ENCODE results near the gene GLI1.
A peak's percentile ranks its signal among the peaks of the same experiment; 100 is the strongest.

Gene GLI1

DNA sequence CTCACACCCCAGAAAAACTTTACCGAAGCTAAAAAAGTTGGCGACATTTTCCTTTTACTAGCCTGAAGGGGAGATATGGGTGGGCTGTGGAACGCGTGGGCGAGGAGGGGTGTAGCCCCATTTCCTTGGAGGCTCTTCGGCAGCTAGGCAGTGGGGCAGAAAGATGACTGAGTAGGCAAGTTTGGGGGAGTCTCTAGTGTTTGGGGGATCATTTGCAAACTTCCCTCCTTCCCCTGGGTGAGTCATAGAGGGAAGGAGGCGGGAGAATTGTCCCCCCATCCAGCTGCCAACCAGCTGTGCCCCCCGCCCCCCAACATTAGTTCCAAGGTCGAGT is 2.3 kb downstream of the GLI1 start:
- no peak for DNase-seq

- DNase-seq: peak; percentile 92
Measured at GRCh38 chr12:57462251-57462911, 2.8 kb downstream of the GLI1 start.

DNA sequence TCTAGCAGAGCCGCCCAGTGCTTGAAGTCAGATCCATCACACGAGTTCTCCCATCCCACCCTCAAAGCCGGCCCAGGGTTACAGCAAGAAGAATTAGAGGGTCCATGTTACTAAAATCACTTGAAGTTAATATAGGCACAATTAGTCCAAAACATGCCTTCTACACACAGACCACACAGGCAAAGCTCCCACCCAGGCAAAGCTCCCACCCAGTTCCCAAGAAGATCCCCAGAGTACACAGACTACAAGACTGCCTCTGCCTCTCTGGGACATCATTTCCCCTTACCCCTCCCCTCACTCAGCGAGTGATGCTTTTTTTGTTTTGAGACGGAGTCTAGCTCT is 3.3 kb downstream of the GLI1 start:
- no peak for DNase-seq

DNA sequence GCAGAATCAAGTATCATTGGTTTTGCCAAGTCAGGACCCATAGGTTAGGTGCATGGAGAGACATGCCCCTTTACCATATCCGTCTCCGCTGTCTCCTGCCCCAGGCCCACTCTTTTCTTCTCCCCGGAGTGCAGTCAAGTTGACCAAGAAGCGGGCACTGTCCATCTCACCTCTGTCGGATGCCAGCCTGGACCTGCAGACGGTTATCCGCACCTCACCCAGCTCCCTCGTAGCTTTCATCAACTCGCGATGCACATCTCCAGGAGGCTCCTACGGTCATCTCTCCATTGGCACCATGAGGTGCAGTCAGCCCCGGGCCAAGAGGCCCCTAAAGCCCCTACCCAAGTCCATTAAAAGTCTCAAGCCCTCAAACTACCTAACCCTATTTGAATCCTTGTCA is 5.0 kb downstream of the GLI1 start:
- DNase-seq: no peak

DNA sequence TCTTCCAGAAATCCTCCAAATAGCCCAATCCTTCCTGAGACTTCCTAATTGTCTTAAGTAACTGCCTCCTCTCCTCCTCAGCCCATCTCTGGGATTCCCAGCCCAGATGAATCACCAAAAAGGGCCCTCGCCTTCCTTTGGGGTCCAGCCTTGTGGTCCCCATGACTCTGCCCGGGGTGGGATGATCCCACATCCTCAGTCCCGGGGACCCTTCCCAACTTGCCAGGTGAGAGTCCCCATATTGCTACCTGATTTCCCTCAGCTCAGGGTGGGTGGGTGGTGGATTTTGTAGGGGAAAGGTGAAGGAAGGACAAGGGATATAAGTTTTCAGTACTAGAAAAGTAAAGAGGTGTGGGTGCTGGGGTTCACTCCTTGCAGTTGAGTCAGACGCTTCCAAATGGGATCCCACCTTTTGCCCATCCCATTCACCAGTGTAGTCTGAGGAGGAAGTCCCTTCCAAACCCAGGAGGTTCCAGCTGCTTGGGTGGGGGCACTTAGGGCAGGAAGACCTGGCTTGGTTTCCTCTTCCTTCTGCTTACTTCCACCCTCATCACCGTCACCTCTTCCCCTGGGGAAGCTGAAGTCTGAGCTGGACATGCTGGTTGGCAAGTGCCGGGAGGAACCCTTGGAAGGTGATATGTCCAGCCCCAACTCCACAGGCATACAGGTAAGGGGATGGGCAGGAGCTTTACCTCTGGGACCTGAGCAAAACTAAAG is 5.6 kb downstream of the GLI1 start:
- DNase-seq: no peak

- no peak for DNase-seq
Measured at GRCh38 chr12:57465747-57466505, 6.3 kb downstream of the GLI1 start.

DNA sequence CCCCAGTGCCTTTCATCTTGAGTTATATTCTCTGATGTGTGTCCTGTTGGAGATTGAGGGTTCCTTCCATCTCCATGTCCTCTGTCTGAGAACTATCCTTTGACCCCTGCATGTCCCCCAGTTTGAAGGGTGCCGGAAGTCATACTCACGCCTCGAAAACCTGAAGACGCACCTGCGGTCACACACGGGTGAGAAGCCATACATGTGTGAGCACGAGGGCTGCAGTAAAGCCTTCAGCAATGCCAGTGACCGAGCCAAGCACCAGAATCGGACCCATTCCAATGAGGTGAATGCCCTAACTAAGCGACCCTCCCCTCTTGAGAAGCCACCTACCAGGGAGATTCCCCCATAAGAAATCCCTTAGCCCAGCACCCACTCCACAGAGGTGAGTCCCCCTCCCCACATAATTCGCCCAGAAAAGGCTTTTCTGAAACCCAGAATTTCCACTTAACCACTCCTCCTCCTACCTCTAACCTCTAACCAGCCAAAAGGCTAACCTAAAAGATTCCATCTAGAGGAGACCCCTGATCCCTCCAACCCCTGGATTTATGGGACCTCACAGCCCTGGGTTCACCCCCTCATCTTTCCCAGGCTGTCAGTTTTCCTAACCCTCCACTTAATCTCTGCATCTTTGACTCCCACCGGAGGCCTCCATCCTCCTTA is 7.8 kb downstream of the GLI1 start:
- DNase-seq: no peak

GRCh38 chr12:57467915-57468314 is 8.3 kb downstream of the GLI1 start:
- no peak for DNase-seq

- DNase-seq: no peak
Measured at GRCh38 chr12:57469296-57470164, 9.9 kb downstream of the GLI1 start.

DNA sequence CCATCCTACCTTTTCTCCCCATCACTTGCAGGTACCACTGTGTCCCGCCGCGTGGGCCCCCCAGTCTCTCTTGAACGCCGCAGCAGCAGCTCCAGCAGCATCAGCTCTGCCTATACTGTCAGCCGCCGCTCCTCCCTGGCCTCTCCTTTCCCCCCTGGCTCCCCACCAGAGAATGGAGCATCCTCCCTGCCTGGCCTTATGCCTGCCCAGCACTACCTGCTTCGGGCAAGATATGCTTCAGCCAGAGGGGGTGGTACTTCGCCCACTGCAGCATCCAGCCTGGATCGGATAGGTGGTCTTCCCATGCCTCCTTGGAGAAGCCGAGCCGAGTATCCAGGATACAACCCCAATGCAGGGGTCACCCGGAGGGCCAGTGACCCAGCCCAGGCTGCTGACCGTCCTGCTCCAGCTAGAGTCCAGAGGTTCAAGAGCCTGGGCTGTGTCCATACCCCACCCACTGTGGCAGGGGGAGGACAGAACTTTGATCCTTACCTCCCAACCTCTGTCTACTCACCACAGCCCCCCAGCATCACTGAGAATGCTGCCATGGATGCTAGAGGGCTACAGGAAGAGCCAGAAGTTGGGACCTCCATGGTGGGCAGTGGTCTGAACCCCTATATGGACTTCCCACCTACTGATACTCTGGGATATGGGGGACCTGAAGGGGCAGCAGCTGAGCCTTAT is 10.8 kb downstream of the GLI1 start:
- DNase-seq: no peak

DNA sequence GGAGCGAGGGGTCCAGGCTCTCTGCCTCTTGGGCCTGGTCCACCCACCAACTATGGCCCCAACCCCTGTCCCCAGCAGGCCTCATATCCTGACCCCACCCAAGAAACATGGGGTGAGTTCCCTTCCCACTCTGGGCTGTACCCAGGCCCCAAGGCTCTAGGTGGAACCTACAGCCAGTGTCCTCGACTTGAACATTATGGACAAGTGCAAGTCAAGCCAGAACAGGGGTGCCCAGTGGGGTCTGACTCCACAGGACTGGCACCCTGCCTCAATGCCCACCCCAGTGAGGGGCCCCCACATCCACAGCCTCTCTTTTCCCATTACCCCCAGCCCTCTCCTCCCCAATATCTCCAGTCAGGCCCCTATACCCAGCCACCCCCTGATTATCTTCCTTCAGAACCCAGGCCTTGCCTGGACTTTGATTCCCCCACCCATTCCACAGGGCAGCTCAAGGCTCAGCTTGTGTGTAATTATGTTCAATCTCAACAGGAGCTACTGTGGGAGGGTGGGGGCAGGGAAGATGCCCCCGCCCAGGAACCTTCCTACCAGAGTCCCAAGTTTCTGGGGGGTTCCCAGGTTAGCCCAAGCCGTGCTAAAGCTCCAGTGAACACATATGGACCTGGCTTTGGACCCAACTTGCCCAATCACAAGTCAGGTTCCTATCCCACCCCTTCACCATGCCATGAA is 11.5 kb downstream of the GLI1 start:
- DNase-seq: no peak

DNA sequence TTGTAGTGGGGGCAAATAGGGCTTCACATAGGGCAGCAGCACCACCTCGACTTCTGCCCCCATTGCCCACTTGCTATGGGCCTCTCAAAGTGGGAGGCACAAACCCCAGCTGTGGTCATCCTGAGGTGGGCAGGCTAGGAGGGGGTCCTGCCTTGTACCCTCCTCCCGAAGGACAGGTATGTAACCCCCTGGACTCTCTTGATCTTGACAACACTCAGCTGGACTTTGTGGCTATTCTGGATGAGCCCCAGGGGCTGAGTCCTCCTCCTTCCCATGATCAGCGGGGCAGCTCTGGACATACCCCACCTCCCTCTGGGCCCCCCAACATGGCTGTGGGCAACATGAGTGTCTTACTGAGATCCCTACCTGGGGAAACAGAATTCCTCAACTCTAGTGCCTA is 12.1 kb downstream of the GLI1 start:
- DNase-seq: no peak

- no peak for DNase-seq
Measured at GRCh38 chr12:57472391-57472790, 12.8 kb downstream of the GLI1 start.

- no peak for DNase-seq
Measured at GRCh38 chr12:57473392-57473791, 13.8 kb downstream of the GLI1 start.

- no peak for DNase-seq
Measured at GRCh38 chr12:57473886-57474285, 14.3 kb downstream of the GLI1 start.

- DNase-seq: no peak
Measured at GRCh38 chr12:57474430-57474829, 14.8 kb downstream of the GLI1 start.

- DNase-seq: no peak
Measured at GRCh38 chr12:57474862-57475261, 15.3 kb downstream of the GLI1 start.

- no peak for DNase-seq
Measured at GRCh38 chr12:57475271-57476161, 15.9 kb downstream of the GLI1 start.

DNA sequence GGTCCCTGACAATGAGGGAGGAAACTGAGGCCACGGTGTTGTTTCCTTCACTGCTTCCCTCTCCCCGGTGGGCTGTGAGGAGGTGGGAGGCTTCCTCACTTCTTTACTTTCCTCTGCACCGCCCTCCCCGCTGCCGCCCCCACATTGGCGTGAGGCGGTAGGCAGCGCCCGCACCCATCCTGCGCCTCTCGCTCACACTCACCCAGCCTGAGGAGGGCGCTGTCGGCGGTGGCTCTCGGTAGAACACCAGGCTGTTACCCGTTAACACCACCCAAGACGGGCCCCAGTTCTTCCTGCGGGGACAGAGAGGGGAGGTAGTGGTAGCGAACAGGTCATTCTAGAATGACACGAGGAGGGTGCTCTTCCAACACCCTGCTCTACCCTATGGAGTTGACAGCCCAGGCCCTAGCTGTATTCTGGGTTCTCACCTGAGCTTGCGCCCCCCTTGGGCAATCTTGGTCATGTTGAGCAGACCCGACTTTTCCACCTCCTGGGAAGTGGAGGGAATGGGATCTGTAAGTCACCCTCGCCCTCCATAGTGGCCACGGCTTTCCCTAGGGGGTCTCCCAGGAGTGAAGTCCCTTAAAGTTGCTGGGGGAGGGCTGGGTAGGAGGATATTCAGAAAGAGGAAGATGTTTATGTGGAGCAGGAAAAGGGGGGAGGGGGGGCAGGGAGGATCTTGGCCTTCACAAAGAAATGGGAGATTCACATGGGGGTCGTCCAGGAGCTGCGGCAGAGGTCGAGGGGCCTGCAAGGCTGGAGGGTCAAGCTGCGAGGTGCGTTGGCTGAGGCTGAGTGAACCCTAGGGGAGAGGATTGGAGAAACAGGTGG is 16.8 kb downstream of the GLI1 start:
- DNase-seq: no peak
